HL-60/S4 treated with phorbol 12-myristate 13-acetate at 8.2 ng/mL for 4 days and 3 days (cell line): ENCODE results near the gene PIP4K2C.
"Not testable (repeated sequence)": the region's sequence is repeated elsewhere in the genome, so short reads cannot be mapped to it uniquely, and the experiment has no call there.

ENCODE experiments used
- in situ Hi-C: fragments of 300-500 bp; cut with MboI; formaldehyde crosslinking; loops from 2 replicates; pipeline ENCODE4 v1.15.0; 2022; ENCODE audit warnings: low sequenced_read_pairs

PIP4K2C gene

DNA sequence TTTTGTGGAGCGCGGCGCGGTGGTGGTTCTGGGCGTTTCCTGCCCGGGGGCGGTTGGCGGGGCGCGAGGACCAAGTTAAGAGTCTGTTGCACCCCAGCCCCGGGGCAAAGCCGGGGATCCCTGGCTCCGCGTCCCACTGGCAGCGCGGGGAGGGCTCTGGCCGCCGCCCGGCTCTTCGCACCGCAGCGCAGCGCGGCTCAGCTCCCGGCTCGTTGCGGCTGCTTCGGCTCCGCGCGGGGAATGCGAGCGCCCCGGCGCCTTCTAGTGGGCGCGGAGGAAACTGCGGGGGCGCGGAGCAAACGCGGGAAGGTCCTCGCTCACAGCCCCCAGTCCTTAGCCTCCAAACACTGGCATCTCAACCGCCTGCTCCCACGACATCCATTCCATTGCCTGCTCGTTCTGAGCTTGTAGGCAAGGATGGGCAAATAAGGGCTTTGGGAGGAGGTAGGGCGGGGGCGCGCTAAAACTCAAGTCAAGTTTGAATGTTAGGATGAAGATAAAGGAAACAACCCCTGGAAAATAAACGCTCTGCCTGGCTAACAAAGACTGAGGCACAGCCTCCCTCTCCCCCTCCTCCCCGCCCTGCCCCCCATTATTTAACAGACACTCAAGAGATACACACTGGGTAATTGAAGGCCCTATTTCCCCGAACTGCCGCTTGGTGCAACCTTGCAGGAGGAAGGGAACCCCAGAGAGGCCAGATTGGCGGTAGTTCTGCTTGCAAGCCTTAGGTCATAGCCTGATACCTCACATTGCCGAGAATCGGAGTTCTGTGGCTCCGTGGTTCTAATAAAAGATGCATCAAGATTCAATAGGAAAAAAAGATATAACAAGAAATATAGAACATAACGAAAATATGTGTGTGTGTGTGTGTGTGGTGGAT is 42.2 kb downstream of the PIP4K2C start, which contains the start of gene B4GALNT1:
B4GALNT1 (minus strand) TSS at position 244 of the 883 bp plus-strand sequence. CDS start 1,069 bp downstream, outside the sequence.
- in situ Hi-C loops, result no loop called here

- in situ Hi-C loops, result not testable (repeated sequence)
Measured at GRCh38 chr12:57636731-57637130, 45.7 kb downstream of the PIP4K2C start.

GRCh38 chr12:57637364-57637763 is 46.4 kb downstream of the PIP4K2C start:
- in situ Hi-C loops, result no loop called here

- in situ Hi-C loops, result no loop called here
Measured at GRCh38 chr12:57638096-57638495, 47.1 kb downstream of the PIP4K2C start.

- in situ Hi-C loops, result no loop called here
Measured at GRCh38 chr12:57640175-57641042, 49.4 kb downstream of the PIP4K2C start.

- in situ Hi-C loops, result no loop called here
Measured at GRCh38 chr12:57641699-57642442, 50.9 kb downstream of the PIP4K2C start.

DNA sequence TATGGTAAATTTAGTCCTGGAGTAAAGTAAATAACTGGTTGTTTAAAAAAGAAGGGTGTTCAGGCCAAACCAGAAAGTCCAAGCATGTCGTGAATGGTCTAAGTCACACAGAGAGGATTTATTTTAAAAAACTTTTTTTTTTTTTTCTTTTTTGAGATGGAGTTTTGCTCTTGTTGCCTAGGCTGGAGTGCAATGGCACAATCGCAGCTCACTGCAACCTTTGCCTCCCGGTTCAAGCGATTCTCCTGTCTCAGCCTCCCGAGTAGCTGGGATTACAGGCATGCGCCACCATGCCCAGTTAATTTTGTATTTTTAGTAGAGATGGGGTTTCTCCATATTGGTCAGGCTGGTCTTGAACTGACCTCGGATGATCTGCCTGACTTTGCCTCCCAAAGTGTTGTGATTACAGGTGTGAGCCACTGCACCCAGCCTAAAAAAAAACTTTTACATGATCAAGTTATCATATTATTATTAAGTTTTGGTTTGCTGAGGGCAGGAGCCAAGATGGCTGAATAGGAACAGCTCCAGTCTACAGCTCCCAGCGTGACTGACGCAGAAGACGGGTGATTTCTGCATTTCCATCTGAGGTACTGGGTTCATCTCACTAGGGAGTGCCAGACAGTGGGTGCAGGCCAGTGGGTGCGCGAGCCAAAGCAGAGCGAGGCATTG is 55.1 kb downstream of the PIP4K2C start:
- in situ Hi-C loops, result not testable (repeated sequence)

- in situ Hi-C loops, result not testable (repeated sequence)
Measured at GRCh38 chr12:57646659-57647049, 55.7 kb downstream of the PIP4K2C start.
